SH-SY5Y (cell line): ENCODE measurements around the gene ITPR1.

ENCODE experiments used
- GATA2 ChIP-seq: IDR thresholded peaks from 2 replicates; pipeline ENCODE4 v1.6.1; 2011; ENCODE audit warnings: mild to moderate bottlenecking, low read depth, low read length
- GATA3 ChIP-seq: IDR thresholded peaks from 2 replicates; pipeline ENCODE4 v1.6.1; 2011; ENCODE audit warnings: low read depth, mild to moderate bottlenecking, low read length, moderate library complexity

- TF ChIP-seq GATA2: no peak
- no peak for TF ChIP-seq GATA3
These were observed 43.1 kb downstream of the ITPR1 start for GRCh38 chr3:4536260-4536659.
